SK-N-MC (cell line): ENCODE measurements around the gene PLA2G4F.

Source experiments
- EZH2 ChIP-seq: fragments of 200-600 bp; sonication (generic); IDR thresholded peaks from one replicate; pipeline ENCODE4 v1.6.1; 2017; ENCODE audit warnings: antibody characterized with exemption
- FOXP2 ChIP-seq: optimal IDR thresholded peaks from 2 replicates; pipeline ENCODE3; 2011; ENCODE audit warnings: mild to moderate bottlenecking, moderate library complexity; ENCODE audit not compliant: insufficient read depth; ENCODE audit errors: extremely low read length, control extremely low read depth
- POLR2AphosphoS5 ChIP-seq: IDR thresholded peaks from 2 replicates; pipeline ENCODE4 v1.6.1; 2012; ENCODE audit warnings: mild to moderate bottlenecking, low read depth, low read length, borderline replicate concordance

DNA sequence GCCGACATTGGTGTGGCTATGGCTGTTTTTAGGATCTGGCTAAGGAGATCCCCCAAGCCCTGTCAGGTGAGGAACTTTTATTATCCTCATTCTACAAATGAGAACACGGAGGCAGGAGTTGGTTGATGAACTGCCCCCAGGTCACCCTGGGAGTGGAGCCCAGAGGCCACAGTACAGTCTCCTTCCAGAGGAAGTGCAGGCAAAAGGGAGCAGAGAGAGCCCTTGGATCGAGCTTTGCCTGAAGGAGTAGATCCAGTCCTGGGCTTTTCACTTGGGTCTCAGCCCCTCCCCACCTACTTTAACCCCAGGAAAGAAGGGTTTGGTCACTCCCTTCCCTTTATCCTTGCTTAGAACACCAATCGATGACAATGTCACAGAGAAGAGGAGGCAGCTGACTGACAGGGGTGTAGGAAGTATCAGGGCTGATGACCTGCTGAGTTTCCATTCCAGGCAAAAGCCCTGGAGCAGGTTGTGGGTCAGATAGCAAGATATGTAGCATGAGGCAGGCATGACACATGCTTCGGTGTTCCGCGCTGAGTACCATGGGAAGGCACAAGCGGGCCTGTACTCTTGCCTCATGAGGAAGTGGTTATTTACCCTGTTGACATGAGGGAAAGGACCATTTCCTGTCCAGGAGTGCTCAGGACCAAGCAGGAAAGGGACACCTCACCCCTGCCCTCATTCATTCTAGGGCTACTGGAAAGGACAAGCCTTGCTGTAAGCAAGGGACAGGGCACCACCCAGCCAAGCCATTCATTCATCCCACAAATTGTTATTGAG, 56.2 kb downstream of the PLA2G4F start:
- no peak for TF ChIP-seq EZH2
- TF ChIP-seq POLR2AphosphoS5: no peak
- no peak for TF ChIP-seq FOXP2
